ENCODE data around the gene RORC.
"Not testable (repeated sequence)": the region's sequence is repeated elsewhere in the genome, so short reads cannot be mapped to it uniquely, and the experiment has no call there.

Gene RORC

GRCh38 chr1:151803915-151804314 lies 27.7 kb downstream of the RORC start:
- DNase-seq = no peak

DNA sequence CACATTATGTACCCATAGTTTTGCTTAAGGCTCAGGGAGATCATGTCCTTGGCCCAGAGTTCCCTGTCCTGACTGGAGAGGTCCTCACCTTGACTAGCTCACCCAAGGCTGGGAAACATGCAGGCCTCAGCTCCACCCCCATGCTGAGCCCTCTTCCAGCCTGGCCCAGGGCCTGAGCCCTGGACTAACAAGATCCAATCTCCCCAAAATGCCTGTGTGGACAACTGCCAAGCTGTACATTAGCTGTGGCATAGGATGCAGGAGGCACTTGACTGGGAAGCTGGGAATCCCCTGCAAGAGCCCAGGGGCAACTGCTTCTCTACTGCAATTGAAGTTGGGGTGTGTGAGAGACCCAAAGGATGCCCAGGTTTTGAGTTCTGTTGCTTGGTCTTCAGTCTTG lies 28.4 kb downstream of the RORC start:
- no peak for DNase-seq

DNA sequence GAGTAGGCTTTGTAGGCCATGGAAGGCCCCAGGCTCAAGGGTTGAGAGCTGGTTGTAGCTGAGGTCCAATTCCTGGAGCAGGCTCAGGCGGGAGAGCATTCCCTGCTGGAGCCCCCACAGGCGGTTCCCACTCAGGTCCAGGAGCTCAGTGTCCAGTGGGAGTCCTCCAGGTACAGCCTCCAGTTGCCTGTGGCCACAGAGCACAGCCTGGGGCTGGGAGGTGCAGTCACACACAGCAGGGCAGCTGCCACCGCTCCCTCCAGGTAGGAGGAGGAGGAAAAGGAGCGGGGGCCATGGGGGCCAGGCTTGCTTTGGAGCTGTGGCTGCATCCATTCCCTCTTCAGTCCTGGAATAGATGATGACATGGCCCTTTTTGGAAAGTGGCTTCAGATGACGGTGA lies 29.2 kb downstream of the RORC start:
- DNase-seq = no peak

GRCh38 chr1:151801846-151802245 lies 29.8 kb downstream of the RORC start:
- DNase-seq = no peak

DNA sequence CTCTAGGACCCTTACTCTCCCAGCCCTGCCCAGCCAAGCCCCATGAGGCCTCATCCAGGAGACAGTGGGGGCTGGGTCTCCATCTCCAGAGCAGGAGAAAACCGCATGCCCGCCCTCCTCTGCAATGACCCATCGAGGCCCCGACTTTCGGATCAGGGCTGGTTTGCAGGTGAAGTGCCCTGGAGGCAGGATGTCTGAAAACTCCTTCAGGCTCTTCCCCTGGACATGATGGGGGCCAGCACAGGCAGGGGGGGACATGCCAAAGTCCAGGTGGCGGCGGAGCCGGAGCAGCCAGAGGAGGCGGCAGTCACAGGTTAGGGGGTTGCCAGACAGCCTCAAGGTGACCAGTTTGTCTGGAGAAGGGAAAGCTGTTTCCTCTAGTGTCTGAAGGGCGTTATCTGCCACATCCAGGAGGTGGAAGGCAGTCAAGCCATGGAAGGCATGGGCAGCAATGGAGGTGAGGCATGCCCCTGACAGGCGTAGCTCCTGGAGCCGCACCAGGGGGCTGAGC lies 30.2 kb downstream of the RORC start:
- no peak for DNase-seq

DNA sequence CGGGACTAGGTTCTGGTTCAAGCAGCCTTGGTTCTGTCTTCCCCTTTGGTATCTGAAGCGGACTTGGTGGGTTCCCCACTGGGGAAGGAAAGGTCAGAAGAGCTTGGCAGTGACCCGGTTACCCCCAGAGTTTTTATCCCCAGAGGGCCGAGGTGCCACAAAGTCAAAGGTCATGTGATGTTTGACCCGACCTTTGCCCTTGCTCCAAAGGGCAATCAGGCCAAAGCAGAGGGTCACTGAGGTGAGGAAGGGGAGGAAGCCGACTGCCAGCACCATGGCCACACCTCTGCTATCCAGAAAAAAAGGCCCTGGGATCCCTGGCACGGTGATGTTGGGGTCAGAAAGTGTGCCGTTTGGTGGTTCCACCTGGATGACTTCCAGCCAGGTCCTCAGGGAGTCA lies 30.8 kb downstream of the RORC start:
- DNase-seq = no peak

- no peak for DNase-seq
Observed at GRCh38 chr1:151799179-151800022, 32.2 kb downstream of the RORC start.

- DNase-seq = no peak
Observed at GRCh38 chr1:151798571-151798970, 33.0 kb downstream of the RORC start.

GRCh38 chr1:151790940-151791651 lies 40.5 kb downstream of the RORC start:
- DNase-seq = peak; percentile 7

DNA sequence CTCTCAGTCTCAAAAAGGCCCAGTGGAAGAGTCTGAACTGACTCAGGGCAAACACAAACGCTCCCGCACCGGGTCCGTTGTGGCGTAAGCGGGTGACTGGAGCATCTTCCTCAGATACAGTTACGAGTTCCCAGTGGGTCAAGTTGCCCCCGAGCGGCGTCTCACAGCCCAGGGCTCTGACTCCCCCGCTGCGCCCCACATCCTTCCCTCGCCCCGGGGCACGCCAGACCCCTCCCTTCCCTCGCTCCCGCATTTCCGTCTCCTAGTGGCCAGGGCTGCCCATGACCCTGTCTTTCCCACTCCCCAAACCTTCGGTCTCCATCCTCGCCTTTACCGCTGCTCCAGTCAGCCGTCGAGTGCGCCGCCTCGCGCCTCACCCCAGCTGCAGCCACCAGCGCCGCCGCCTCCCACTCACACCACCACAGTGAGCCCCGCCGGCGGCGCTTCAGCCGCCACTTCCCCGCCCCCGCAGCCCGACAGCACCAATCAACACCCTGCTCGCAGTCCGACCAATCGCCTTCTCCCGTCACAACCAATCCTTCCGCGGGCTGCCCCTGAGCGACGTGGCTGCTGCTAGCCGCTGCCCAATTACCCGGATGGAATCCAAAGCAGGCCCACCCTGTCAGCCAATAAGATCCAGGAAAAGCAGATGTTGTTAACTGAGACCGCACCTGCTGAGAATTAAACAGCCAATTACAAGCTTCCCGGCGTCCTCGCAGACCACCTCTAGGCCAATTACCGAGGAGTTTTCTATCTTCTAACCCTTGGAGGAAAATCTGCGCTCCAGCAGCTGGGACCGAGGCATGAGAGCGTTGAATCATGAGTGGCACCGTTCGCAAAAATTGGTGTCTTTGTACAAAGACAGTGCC lies 41.3 kb downstream of the RORC start, which contains the start of gene TDRKH:
Gene TDRKH (minus strand): TSS at position 430 of the 869 bp plus-strand sequence. CDS start 7,478 bp downstream, outside the sequence.
- peak; percentile 98 for DNase-seq

- no peak for DNase-seq
Observed at GRCh38 chr1:151787689-151788088, 43.9 kb downstream of the RORC start.

DNA sequence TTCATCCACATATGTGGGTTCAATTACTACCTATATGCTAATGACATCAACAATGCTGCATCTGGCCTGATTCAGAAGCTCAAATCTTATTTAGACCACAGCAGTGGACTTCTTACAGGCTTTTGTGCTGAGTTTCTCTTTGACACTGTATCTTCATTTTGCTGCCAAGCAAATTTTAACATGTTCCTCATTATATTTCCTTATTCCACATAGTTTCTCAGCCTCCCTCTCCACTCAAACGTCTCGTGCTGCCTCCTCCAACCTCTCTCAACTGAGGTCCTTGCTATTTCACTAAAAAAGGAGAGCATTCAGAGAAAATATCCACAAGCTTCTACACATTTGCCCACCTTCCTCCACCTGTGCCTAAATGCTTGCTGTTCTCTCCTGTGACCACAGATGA lies 47.8 kb downstream of the RORC start:
- DNase-seq = no peak

GRCh38 chr1:151782741-151783140 lies 48.9 kb downstream of the RORC start:
- DNase-seq = no peak

DNA sequence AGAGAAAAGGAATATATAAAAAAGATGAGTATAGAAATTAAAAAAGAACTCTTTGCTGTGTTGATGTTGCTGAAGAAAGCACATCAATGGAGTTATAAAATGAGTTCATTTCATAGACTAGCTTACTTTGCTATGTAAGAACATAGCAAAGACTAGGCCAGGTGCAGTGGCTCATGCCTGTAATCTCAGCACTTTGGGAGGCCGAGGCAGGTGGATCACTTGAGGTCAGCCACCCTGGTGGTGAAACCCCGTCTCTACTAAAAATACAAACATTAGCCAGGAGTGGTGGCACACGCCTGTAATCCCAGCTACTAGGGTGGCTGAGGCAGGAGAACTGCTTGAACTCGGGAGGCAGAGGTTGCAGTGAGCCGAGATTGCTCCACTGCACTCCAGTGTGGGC lies 49.6 kb downstream of the RORC start:
- not testable (repeated sequence) for DNase-seq

DNA sequence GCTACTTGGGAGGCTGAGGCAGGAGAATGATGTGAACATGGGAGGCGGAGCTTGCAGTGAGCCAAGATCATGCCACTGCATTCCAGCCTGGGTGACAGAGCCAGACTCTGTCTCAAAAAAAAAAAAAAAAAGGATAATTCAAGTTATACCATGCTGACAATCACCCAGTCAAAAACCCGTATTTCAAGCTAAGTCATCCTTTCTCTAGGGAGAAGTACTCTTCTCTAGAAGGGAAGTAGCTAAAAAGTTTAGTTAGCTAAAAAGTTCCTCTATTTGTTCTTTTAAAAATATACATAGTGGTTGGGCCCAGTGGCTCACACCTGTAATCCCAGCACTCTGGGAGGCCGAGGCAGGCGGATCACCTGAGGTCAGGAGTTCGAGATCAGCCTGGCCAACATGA lies 50.9 kb downstream of the RORC start:
- not testable (repeated sequence) for DNase-seq

DNA sequence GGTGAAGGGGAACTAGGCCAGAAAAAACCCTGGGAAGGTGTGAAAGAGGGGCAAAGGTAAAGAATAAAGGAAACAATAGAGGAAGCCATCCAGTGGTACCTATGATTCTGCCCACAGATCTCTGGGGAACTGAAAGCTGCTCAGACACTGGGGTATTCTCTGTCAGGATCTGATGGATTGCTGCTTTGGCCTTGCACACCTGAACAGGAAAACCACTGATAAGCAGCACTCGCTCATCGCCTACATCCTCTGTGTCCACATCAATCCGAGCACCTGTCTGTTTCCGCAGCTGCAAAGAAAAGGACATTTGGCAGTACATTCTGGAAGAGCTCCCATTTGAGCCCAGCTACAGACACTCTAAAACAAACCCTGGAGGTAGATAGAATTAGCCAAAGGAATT lies 51.8 kb downstream of the RORC start:
- DNase-seq = no peak

DNA sequence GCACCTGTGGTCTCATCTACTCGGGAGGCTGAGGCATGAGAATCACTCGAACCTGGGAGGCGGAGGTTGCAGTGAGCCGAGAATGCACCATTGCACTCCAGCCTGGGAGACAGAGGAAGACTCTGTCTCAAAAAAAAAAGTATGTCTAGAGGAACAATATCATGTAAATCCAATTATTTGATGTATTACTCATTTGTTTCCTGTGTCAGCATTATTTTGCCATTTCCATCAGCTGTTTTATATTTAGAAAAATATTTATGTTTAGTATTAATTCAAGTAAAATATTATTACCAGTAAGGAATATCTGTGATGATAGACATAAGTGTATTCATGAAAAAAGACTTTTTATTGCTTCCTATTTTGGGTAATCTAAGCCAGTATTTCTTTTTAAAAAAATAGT lies 54.3 kb downstream of the RORC start:
- DNase-seq = no peak

DNA sequence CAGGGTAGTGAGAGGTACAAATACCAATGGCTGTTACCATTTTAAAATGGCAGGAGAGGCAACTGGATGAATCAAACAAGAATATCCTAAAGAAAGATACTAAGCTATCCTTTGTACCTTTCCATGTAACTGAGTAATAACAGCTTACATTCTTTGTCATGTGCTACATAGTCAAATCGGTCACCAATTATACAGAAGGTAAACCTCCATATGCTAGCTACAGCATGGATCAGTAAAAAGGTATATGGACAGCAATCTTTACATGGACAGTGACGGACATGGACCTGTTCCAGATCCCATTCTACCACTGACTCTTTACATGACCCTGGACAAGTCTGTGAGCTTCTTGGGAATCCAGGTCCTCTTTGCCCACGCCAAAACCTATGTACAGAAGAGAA lies 54.9 kb downstream of the RORC start:
- DNase-seq = no peak

DNA sequence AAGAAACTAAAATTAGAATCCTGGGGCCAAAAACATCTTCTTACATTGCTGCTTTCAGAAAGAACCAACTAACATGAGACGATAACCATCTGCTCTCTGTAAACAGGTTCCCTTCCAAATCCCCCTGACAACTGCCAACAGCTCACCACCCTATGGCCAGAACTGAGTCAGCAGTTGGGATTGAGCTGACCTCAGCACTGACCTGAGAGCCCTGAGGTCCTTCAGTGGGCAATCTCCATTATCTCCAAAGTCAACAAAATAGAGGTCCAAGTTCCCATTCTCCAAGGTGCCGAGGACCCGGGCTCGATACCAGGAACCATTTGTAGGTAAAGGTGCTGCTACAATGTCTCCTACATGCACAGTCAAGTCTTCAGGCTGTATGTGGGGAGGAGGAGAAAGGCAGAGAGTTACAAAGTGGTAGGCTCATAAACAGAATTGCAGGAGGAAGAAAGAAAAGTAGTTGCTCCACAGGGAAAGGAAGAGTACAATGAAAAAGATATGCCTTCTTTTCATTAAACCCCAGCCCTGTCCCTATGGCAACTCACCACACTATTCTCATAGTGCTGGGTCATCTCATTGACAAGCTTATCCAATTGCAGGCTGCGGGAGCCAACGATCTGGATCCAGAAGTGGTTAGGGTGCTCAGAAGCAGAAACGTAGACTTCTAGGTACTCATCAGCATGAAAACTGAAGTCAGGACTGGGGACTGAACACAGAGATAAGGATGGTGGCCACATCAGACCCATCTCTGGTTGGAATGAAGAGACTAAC lies 55.5 kb downstream of the RORC start:
- no peak for DNase-seq

GRCh38 chr1:151774256-151774922 lies 57.2 kb downstream of the RORC start:
- no peak for DNase-seq

GRCh38 chr1:151773702-151774101 lies 57.9 kb downstream of the RORC start:
- DNase-seq = no peak

GRCh38 chr1:151769270-151769669 lies 62.3 kb downstream of the RORC start:
- not testable (repeated sequence) for DNase-seq

All from CD4-positive, alpha-beta T cell treated with Interleukin-17A for 4 hours (primary cell).